Epithelial cell of alveolus of lung (primary cell): Measurements from ENCODE around the gene GPR15. TPM values are rescaled to one million over a fixed set of nuclear protein-coding genes. Genes with fewer than 3 reads are reported as not detected.

ENCODE experiments used
- total RNA-seq: library from RNA; depleted of rRNA; stranded (reverse); fragments of >200 nt; gene quantifications from 2 replicates; pipeline ENCODE4 v1.2.1, GENCODE V29; 2015

GPR15 gene
- not detected in 2 replicates for total RNA-seq

DNA sequence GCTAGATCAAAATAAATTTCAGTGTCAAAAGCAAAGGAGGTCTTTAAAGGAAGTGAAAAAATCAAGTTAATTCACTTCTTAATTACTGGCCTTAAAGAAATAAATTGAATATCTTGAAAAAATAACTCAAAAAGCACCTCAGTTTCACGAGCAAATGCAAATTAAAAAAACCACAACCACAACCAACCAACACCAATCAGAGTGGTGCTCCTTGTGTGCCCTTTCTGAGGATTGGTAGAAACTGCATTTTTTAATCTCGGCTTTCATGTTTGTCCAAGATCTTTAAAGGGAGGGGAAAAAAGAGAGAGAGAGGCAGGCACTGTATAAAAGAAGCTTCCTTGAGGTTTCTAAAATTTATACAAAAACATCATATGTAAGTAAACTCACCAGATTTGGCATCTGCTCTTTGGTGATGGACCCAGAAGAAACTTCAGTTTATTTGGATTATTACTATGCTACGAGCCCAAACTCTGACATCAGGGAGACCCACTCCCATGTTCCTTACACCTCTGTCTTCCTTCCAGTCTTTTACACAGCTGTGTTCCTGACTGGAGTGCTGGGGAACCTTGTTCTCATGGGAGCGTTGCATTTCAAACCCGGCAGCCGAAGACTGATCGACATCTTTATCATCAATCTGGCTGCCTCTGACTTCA lies at the start of gene GPR15:
GPR15 (plus strand) TSS at position 357 of the 653 bp plus-strand sequence; CDS start at position 413, 56 bp downstream.

DNA sequence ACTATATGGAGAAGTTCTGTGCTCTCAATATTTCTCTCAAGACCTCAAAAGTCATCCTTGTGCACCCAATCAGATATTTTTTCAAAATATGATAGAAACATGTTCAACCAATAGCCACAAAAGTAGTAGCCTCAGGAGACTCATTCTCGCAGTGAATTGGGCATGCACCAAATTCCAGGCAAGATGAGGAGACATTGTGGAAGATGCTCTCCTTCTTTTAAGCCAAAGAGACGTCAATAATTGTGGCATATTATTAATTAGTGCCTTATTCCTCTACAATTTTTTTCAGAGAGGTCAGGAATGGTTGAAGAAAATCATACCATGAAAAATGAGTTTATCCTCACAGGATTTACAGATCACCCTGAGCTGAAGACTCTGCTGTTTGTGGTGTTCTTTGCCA lies 34.4 kb upstream of the GPR15 start, which contains the start of gene OR5K2:
OR5K2 (plus strand) TSS at position 301 of the 400 bp plus-strand sequence; CDS start at position 301, 0 bp downstream.

DNA sequence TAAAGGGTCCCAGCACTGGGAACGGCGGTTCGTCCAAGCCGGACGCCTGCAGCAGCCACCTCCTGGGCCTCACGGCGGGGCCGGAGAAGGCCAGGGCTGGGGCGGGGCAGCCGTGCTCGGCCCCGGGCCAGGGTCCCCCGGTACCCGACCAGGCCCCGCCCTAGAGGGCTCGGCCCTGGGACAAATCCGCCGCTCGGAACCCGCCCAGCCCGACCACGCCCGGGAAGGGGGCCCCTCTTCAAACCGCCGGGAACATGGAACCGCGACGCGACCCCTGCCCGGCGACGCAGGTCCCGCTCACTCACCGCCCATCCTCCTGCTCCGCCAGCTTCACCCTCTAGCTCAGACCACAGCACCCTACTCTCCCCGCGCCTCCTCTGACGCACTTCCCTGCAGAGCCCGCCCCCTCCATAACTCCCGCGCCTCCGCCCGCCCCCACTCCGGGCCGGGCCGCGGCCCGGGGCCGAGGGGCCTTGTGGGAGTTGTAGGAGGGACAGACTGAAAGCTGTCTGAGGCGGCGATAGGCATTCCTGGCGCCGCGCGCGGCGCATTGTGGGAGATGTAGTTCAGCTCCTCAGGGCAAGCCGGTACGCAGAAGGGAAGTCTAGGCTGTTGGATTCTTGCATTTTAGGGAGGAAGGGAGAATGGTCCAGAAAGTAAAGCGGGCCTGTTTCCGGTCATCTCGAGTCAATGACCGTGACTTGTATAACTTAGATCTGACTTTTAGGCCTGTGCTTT lies 9.1 kb upstream of the GPR15 start, which contains the start of gene CLDND1:
CLDND1 (minus strand) TSS at position 359 of the 738 bp plus-strand sequence. CDS start 1,478 bp downstream, outside the sequence.

Other genes with a start within 250 kb of the GPR15 start
- gene OR5H2, start 249.5 kb upstream of the GPR15 start, total RNA-seq, result not detected in 2 replicates
- gene OR5K4, start 178.1 kb upstream of the GPR15 start, total RNA-seq, result not detected in 2 replicates
- not detected in 2 replicates for gene OR5K3, start 141.3 kb upstream of the GPR15 start, total RNA-seq
- gene OR5K1, start 68.8 kb upstream of the GPR15 start, total RNA-seq, result not detected in 2 replicates
- not detected in 2 replicates for gene OR5K2, start 34.3 kb upstream of the GPR15 start, total RNA-seq
- 76.0 and 178 TPM in 2 replicates for gene CLDND1, start 9.1 kb upstream of the GPR15 start, total RNA-seq
- 23.0 and 32.3 TPM in 2 replicates for gene CPOX, start 61.6 kb downstream of the GPR15 start, total RNA-seq
- gene ST3GAL6, start 231.4 kb downstream of the GPR15 start, total RNA-seq, result 1.3 and 1.7 TPM in 2 replicates